Testis (tissue), 3 donors: ENCODE data around the gene DOK6. TPM values are rescaled to one million over a fixed set of nuclear protein-coding genes. Genes with fewer than 3 reads are reported as not detected.
"Not testable (repeated sequence)": the region's sequence is repeated elsewhere in the genome, so short reads cannot be mapped to it uniquely, and the experiment has no call there.

Experiments used
- DNase-seq: peaks from one replicate; pipeline ENCODE4 v3.0.0-alpha.2; 2019
- H3K27ac ChIP-seq, 2 donors: fragments of 200-600 bp; sonication (generic); one replicate each; pipeline ENCODE4 v1.5.1; 2019
- H3K27me3 ChIP-seq: fragments of 200-600 bp; sonication (generic); one replicate; pipeline ENCODE4 v1.5.1; 2019
- H3K36me3 ChIP-seq: fragments of 200-600 bp; sonication (generic); one replicate; pipeline ENCODE4 v1.5.1; 2017; ENCODE audit warnings: low read depth; ENCODE audit errors: missing control alignments
- H3K4me1 ChIP-seq: fragments of 200-600 bp; sonication (generic); one replicate; pipeline ENCODE4 v1.5.1; 2019
- H3K4me3 ChIP-seq, 2 donors: fragments of 200-600 bp; sonication (generic); one replicate each; pipeline ENCODE4 v1.5.1; 2017 to 2019
- H3K9me3 ChIP-seq: fragments of 200-600 bp; sonication (generic); one replicate; pipeline ENCODE4 v1.5.1; 2017
- CTCF ChIP-seq, 3 experiments: fragments of 450-650 bp in 2 of 3; fragments of 200-600 bp in 1 of 3; sonication (generic) in 1 of 3; IDR thresholded peaks; one replicate each; pipeline ENCODE4 v1.5.1; 2016 to 2019; ENCODE audit warnings: antibody characterized with exemption in 3 of 3, mild to moderate bottlenecking in 2 of 3, moderate library complexity in 1 of 3
- POLR2A ChIP-seq: fragments of 450-650 bp; IDR thresholded peaks from one replicate; pipeline ENCODE4 v1.6.1; 2017; ENCODE audit warnings: antibody characterized with exemption, mild to moderate bottlenecking, moderate library complexity
- WGBS, 2 donors: methylation state at CpG; one replicate each; pipeline ENCODE4 v1.1.5; 2018; 5-methylcytosine and 5-hydroxymethylcytosine counted together
- intact Hi-C: fragments of 100-400 bp; cut with DNase I; formaldehyde crosslinking; loops from one replicate; pipeline ENCODE4 v1.15.1; 2023; ENCODE audit warnings: low total_unique reads
- polyA plus RNA-seq: library from polyadenylated mRNA; stranded (reverse); fragments of 350-450 nt; fragmentation: Illumina TruSeq; extraction: RNeasy Lipid Tissue Mini Kit (QIAGEN cat#74804); gene quantifications from one replicate; pipeline ENCODE4 v1.2.3, GENCODE V29; 2014; ENCODE audit warnings: low read depth, low replicate concordance; ENCODE audit not compliant: insufficient read depth
- total RNA-seq, 2 donors: library from RNA; depleted of rRNA; stranded (reverse); fragments of >200 nt; gene quantifications; one replicate each; pipeline ENCODE4 v1.2.3, GENCODE V29; 2016

The DOK6 gene
- total and polyA plus RNA-seq, 3 donors from 2014 or later = 0.71 to 11.1 (median 8.5) TPM

DNA sequence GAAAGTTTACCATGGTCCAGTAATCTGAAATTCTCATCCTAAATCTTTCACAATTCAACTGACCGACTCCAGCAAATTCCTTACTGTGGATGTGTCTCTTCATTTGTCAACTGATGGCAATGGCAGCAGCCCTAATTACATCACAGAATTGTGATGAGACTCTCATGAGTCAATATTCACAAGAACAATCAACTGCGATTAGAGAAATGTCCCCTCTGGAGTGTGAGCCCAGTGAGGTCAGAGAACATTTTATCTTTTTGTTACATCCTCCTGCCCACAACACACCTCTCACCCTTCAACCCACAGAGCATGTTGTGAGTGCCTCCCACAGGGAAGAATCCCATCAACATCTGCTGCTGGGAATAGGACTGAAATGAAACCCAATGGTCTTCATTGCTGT is 473.4 kb downstream of the DOK6 start:
- H3K9me3 ChIP-seq = no peaks in the 10 kb centered on the region
- no peak for DNase-seq
- WGBS, 2 donors = 89 to 93% methylated on average over 2 of the region's 2 CpGs
- H3K36me3 ChIP-seq = no peaks in the 10 kb centered on the region
- H3K4me1 ChIP-seq = no peaks in the 10 kb centered on the region
- TF ChIP-seq POLR2A (no peak), CTCF (IDR thresholded peaks at IDR 0.05) (no peak)
- H3K27me3 ChIP-seq = no peaks in the 10 kb centered on the region
- no peak overlapping the region for H3K27ac ChIP-seq
- no peak overlapping the region for H3K4me3 ChIP-seq
- intact Hi-C loops = no loop called here

DNA sequence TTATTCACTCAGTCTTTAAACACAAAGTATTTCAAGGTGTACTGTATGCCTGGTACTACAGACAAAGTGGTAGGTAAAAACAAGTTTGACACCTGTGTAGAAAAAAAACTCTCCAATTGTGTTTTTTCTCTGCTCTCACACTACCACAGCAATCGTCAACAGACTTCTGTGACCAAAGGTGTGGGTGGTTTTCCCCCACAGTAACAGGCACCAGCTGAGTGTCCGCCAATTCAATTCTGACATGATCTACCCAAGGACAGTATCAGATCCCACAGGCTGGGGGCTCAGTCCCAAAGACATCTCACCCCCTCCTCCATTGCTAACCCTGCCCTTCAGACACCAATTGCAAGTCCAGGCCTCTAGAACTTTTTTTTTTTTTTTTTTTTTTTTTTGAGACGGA is 475.8 kb downstream of the DOK6 start:
- Histone ChIP-seq H3K4me3 (no peak overlapping the region), H3K27ac (no peak overlapping the region), H3K36me3 (no peaks in the 10 kb centered on the region), H3K4me1 (no peaks in the 10 kb centered on the region), H3K27me3 (no peaks in the 10 kb centered on the region), H3K9me3 (no peaks in the 10 kb centered on the region)
- 96 to 99% methylated on average over 3 of the region's 3 CpGs for WGBS, 2 donors
- no peak for DNase-seq
- no peak for TF ChIP-seq CTCF (IDR thresholded peaks at IDR 0.05)
- no peak for TF ChIP-seq POLR2A
- intact Hi-C loops = no loop called here

DNA sequence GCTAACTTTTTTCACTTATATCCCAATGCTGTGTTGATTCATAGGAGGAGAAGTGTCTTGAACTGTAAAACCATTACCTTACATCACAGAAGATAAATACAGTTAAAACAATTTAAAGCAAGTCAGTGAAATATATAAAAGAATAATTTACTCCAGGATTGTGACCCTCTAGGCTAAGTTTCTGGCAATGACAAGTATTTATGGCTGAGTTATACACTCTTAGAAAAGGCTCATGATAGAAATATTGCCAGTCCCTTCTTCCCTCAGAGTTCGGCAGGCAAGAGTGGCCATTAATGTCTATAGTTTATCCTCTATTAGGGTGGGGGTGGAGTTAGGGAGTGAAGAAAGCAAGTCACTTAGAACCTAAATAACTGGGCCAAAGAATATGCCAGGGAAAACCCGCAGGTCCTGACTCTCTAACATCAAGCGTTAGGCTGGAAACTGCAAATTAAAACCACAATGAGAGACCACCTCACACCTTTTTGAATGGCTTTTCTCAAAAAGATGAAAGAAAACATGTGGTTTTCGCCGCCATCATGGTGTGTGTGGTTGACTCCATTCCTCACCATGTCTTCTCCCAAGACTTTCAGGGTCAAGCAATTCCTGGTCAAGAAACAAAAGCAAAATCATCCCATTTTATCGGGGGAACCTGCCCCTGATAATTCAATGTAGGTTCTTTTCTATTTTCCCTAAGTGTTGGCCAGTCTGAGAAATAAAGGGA is 477.7 kb downstream of the DOK6 start:
- TF ChIP-seq POLR2A = no peak
- TF ChIP-seq CTCF (IDR thresholded peaks at IDR 0.05) = no peak
- intact Hi-C loops = no loop called here

DNA sequence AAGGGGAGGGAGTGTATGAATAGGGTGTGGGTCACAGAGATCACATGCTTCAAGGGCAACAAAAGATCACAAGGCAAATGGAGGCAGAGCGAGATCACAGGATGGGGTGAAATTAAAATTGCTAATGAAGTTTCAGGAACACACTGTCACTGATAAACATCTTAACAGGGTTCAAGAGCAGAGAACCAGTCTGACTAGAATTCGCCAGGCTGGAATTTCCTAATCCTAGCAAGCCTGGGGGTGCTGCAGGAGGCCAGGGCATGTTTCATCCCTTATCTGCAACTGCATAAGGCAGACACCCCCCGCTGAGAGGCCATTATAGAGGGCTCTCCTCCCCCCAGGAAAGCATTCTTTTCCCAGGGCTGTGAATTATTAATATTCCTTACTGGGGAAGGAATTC is 478.4 kb downstream of the DOK6 start:
- H3K9me3 ChIP-seq, H3K27me3 ChIP-seq, H3K27ac ChIP-seq, DNase-seq, H3K4me3 ChIP-seq, H3K4me1 ChIP-seq, intact Hi-C loops, H3K36me3 ChIP-seq: not testable (repeated sequence)
- WGBS, 2 donors = 74 to 96% methylated on average over 3 of the region's 3 CpGs

More for the DNA sequence above, 477.7 kb downstream of the DOK6 start:
- H3K9me3 ChIP-seq = no peaks in the 10 kb centered on the region
- H3K36me3 ChIP-seq = no peaks in the 10 kb centered on the region
- H3K27ac ChIP-seq = no peak overlapping the region
- H3K27me3 ChIP-seq = no peaks in the 10 kb centered on the region
- H3K4me3 ChIP-seq = no peak overlapping the region
- DNase-seq = no peak
- 79 to 88% methylated on average over 6 of the region's 6 CpGs for WGBS, 2 donors
- H3K4me1 ChIP-seq = no peaks in the 10 kb centered on the region

- no peaks in the 10 kb centered on the region for H3K9me3 ChIP-seq
- no peaks in the 10 kb centered on the region for H3K4me1 ChIP-seq
- WGBS, 2 donors = 92% methylated on average over 3 of the region's 3 CpGs
- no peak for TF ChIP-seq POLR2A
- no peak for TF ChIP-seq CTCF (IDR thresholded peaks at IDR 0.05)
- no peak for DNase-seq
- H3K36me3 ChIP-seq = no peaks in the 10 kb centered on the region
- intact Hi-C loops = no loop called here
- H3K4me3 ChIP-seq = no peak overlapping the region
- H3K27ac ChIP-seq = no peak overlapping the region
- no peaks in the 10 kb centered on the region for H3K27me3 ChIP-seq
Measured at GRCh38 chr18:69880083-69880482, 479.4 kb downstream of the DOK6 start.
